GM12875 (cell line): ENCODE results near the gene SKA2.
"Not testable (repeated sequence)": the region's sequence is repeated elsewhere in the genome, so short reads cannot be mapped to it uniquely, and the experiment has no call there.

ENCODE experiments used
- H3K4me3 ChIP-seq: one replicate; pipeline ENCODE4 v1.5.1; 2011; ENCODE audit warnings: low read depth, low read length, control low read depth
- CTCF ChIP-seq: IDR thresholded peaks from 2 replicates; pipeline ENCODE4 v1.5.1; 2011; ENCODE audit warnings: low read depth, mild to moderate bottlenecking, control low read depth, inconsistent platforms, low read length, moderate library complexity, borderline replicate concordance; ENCODE audit not compliant: insufficient read depth

Gene SKA2

GRCh38 chr17:59151591-59151990 is 3.4 kb downstream of the SKA2 start:
- no peak overlapping the region for H3K4me3 ChIP-seq
- TF ChIP-seq CTCF: no peak

- TF ChIP-seq CTCF: no peak
- H3K4me3 ChIP-seq: no peak overlapping the region
Measured at GRCh38 chr17:59151006-59151405, 4.0 kb downstream of the SKA2 start.

- no peak for TF ChIP-seq CTCF
Measured at GRCh38 chr17:59149841-59150511, 5.0 kb downstream of the SKA2 start.

GRCh38 chr17:59149051-59149450 is 5.9 kb downstream of the SKA2 start:
- no peak for TF ChIP-seq CTCF
- no peak overlapping the region for H3K4me3 ChIP-seq

More at GRCh38 chr17:59149841-59150511, 5.0 kb downstream of the SKA2 start:
- H3K4me3 ChIP-seq: no peak overlapping the region

GRCh38 chr17:59145571-59146096 is 9.4 kb downstream of the SKA2 start:
- H3K4me3 ChIP-seq: no peak overlapping the region
- TF ChIP-seq CTCF: no peak

GRCh38 chr17:59141860-59142259 is 13.1 kb downstream of the SKA2 start:
- TF ChIP-seq CTCF: no peak
- no peak overlapping the region for H3K4me3 ChIP-seq

- TF ChIP-seq CTCF: no peak
- no peak overlapping the region for H3K4me3 ChIP-seq
Measured at GRCh38 chr17:59139939-59140338, 15.0 kb downstream of the SKA2 start.

GRCh38 chr17:59138339-59138738 is 16.6 kb downstream of the SKA2 start:
- H3K4me3 ChIP-seq: not testable (repeated sequence)
